NB4 (cell line): ENCODE data around the gene UMPS.

Experiments used
- MYC ChIP-seq: IDR thresholded peaks from 2 replicates; pipeline ENCODE4 v1.6.1; 2011; ENCODE audit warnings: low read depth, low read length
- POLR2A ChIP-seq: IDR thresholded peaks from 2 replicates; pipeline ENCODE4 v1.6.1; 2011; ENCODE audit warnings: mild to moderate bottlenecking; ENCODE audit not compliant: insufficient read length; ENCODE audit errors: extremely low read depth
- TF ChIP-seq, protein P1 (sequence below): IDR thresholded peaks from one replicate; pipeline ENCODE4 v1.5.1; 2012; ENCODE audit warnings: low read depth, low read length

DNA sequence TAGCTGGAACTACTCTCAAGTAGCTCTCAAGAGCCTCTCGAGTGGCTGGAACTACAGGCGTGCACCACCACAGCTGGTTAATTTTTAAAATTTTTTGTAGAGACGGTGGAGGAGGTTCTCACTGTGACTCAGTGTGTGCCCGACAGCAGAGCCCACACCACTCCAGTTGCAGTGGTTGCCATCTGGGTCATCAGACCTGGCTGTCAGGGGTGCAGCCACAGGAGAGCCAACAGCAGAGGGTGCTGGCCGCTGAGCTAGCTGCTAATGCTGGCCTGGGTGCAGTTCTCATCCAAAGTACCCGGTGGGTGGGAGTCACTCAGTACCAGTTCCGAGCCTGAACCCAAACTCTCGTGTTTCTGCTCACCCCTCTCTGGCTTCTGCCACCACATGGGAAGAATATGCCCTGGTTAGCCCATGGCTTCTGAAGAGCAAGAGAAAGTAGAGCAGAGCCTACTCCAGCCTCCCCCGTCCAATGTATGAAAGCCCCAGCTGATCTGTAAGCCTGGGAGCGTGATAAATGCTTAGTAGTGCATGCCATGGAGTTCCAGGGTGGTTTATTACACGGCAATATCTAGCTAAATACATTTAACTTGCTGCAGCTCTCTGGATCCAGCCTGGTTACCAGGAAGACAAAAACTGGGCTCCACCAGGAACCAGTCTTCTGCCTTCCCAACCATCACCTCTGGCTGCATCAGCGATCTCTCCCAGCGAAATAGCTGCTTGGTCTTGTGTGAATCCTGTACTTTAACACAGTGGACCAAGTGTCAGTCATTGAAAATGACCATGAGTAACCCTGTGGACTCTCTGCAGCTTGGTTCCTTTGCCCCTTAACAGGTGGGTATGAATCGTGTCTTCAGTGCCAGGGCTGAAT, 17.1 kb downstream of the UMPS start:
- TF ChIP-seq, protein P1, sequence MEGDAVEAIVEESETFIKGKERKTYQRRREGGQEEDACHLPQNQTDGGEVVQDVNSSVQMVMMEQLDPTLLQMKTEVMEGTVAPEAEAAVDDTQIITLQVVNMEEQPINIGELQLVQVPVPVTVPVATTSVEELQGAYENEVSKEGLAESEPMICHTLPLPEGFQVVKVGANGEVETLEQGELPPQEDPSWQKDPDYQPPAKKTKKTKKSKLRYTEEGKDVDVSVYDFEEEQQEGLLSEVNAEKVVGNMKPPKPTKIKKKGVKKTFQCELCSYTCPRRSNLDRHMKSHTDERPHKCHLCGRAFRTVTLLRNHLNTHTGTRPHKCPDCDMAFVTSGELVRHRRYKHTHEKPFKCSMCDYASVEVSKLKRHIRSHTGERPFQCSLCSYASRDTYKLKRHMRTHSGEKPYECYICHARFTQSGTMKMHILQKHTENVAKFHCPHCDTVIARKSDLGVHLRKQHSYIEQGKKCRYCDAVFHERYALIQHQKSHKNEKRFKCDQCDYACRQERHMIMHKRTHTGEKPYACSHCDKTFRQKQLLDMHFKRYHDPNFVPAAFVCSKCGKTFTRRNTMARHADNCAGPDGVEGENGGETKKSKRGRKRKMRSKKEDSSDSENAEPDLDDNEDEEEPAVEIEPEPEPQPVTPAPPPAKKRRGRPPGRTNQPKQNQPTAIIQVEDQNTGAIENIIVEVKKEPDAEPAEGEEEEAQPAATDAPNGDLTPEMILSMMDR, result no peak
- TF ChIP-seq POLR2A, result no peak
- no peak for TF ChIP-seq MYC
